B cell (primary cell): ENCODE measurements around the gene MORN1. TPM values are rescaled to one million over a fixed set of nuclear protein-coding genes. Genes with fewer than 3 reads are reported as not detected.

Source experiments
- ATAC-seq: fragments of 200-7000 bp; cut with Tn5 transposase; one replicate; pipeline ENCODE4 v1.10.0; 2021; ENCODE audit warnings: low read depth, mild to moderate bottlenecking, moderate number of reproducible peaks, moderate library complexity
- CTCF ChIA-PET: fragments of 350-600 bp; sonication (Branson Sonifier 250); formaldehyde crosslinking; loops from one replicate; lab custom pipeline; 2021; ENCODE audit warnings: antibody characterized with exemption, inconsistent platforms; lab: Charles Lee
- POLR2A ChIA-PET: fragments of 350-600 bp; sonication (Branson Sonifier 250); formaldehyde crosslinking; loops from one replicate; lab custom pipeline; 2021; ENCODE audit warnings: antibody characterized with exemption; lab: Charles Lee
- DNase-seq: peaks from one replicate; pipeline ENCODE4 v3.0.0; 2013
- H2AFZ ChIP-seq: 2 replicates; pipeline ENCODE4 v1.6.1; 2012; ENCODE audit warnings: mild to moderate bottlenecking, low read depth, low read length; ENCODE audit not compliant: insufficient read depth, poor library complexity, severe bottlenecking
- H3K27ac ChIP-seq, 2 donors: 1 replicate in 1 of 2; 2 replicates in 1 of 2; pipeline ENCODE4 v1.5.1; 2012 to 2013; ENCODE audit warnings: low read length in 2 of 2, mild to moderate bottlenecking in 2 of 2, moderate library complexity in 1 of 2
- H3K27me3 ChIP-seq, 4 experiments: fragments of 200-600 bp in 1 of 4; sonication (generic) in 1 of 4; replicated peaks in 1 of 4; 1 replicate in 2 of 4; 2 replicates in 2 of 4; pipeline versions ENCODE4 v1.6.1 to v1.7.0; 2013 to 2016; ENCODE audit warnings: low read length in 3 of 4, mild to moderate bottlenecking in 2 of 4, mixed read lengths in 1 of 4, moderate library complexity in 1 of 4; ENCODE audit not compliant: insufficient read depth in 4 of 4, control insufficient read depth in 3 of 4; ENCODE audit errors: control extremely low read depth in 1 of 4
- H3K36me3 ChIP-seq, 2 experiments: replicated peaks in 1 of 2; 1 replicate in 1 of 2; 2 replicates in 1 of 2; pipeline versions ENCODE4 v1.6.1 to v1.7.1; 2013; ENCODE audit warnings: low read length in 1 of 2; ENCODE audit not compliant: insufficient read depth in 2 of 2, control insufficient read depth in 1 of 2; ENCODE audit errors: control extremely low read depth in 1 of 2, extremely low read depth in 1 of 2
- H3K4me1 ChIP-seq, 2 donors: fragments of 200-600 bp in 1 of 2; sonication (generic) in 1 of 2; 1 replicate in 1 of 2; 2 replicates in 1 of 2; pipeline versions ENCODE4 v1.5.1 to v1.6.1; 2013 to 2017; ENCODE audit warnings: low read length in 2 of 2; ENCODE audit not compliant: control insufficient read depth in 2 of 2, insufficient read depth in 2 of 2
- H3K4me2 ChIP-seq: replicated peaks from 2 replicates; pipeline ENCODE3; 2012; ENCODE audit warnings: mild to moderate bottlenecking, low read depth, low read length; ENCODE audit not compliant: poor library complexity, severe bottlenecking
- H3K4me3 ChIP-seq, 5 experiments: fragments of 200-600 bp in 1 of 5; sonication (generic) in 1 of 5; 1 replicate in 3 of 5; 2 replicates in 2 of 5; pipeline versions ENCODE4 v1.5.1 to v1.7.0; 2011 to 2016; ENCODE audit warnings: low read length in 4 of 5, mild to moderate bottlenecking in 4 of 5, low read depth in 2 of 5, control low read depth in 1 of 5, moderate library complexity in 1 of 5; ENCODE audit not compliant: insufficient read depth in 1 of 5; ENCODE audit errors: control extremely low read depth in 1 of 5, extremely low read depth in 1 of 5
- H3K79me2 ChIP-seq: fragments of 200-600 bp; sonication (generic); one replicate; pipeline ENCODE4 v1.6.0; 2016; ENCODE audit warnings: low read length; ENCODE audit not compliant: control insufficient read depth, insufficient read depth
- H3K9ac ChIP-seq: fragments of 200-600 bp; sonication (generic); 2 replicates; pipeline ENCODE4 v1.6.1; 2017; ENCODE audit warnings: mild to moderate bottlenecking, low read length, moderate library complexity
- H3K9me3 ChIP-seq, 3 donors: one replicate each; pipeline versions ENCODE4 v1.6.1 to v1.7.1; 2013; ENCODE audit warnings: low read length in 2 of 3; ENCODE audit not compliant: control insufficient read depth in 2 of 3, insufficient read depth in 1 of 3; ENCODE audit errors: control extremely low read depth in 1 of 3
- H4K20me1 ChIP-seq: 2 replicates; pipeline ENCODE4 v1.6.0; 2012; ENCODE audit warnings: mild to moderate bottlenecking, low read length; ENCODE audit not compliant: insufficient read depth, control insufficient read depth, poor library complexity, severe bottlenecking
- H3K27ac Mint-ChIP-seq: one replicate; pipeline ENCODE4 v1.8.0; 2021; ENCODE audit warnings: mixed read lengths
- H3K27me3 Mint-ChIP-seq: one replicate; pipeline ENCODE4 v1.8.0; 2021; ENCODE audit warnings: mixed read lengths
- H3K4me1 Mint-ChIP-seq: one replicate; pipeline ENCODE4 v1.8.0; 2021; ENCODE audit warnings: mixed read lengths
- H3K4me3 Mint-ChIP-seq: one replicate; pipeline ENCODE4 v1.8.0; 2021; ENCODE audit warnings: mixed read lengths
- H3K9me3 Mint-ChIP-seq: one replicate; pipeline ENCODE4 v1.8.0; 2022; ENCODE audit warnings: mixed read lengths; ENCODE audit not compliant: insufficient read depth
- EZH2 ChIP-seq: IDR thresholded peaks from 2 replicates; pipeline ENCODE4 v1.6.1; 2012; ENCODE audit warnings: borderline replicate concordance, low read depth, mild to moderate bottlenecking, moderate library complexity, low read length; ENCODE audit not compliant: insufficient read depth, poor library complexity, severe bottlenecking
- WGBS: methylation state at CpG from one replicate; pipeline ENCODE4 v1.1.5; 2013; ENCODE audit warnings: missing lambda C conversion rate; ENCODE audit not compliant: insufficient coverage; 5-methylcytosine and 5-hydroxymethylcytosine counted together
- intact Hi-C: fragments of 100-400 bp; cut with micrococcal nuclease; formaldehyde crosslinking; loops from one replicate; pipeline ENCODE4 v1.10.0; 2022
- polyA plus RNA-seq: library from polyadenylated mRNA; depleted of rRNA; stranded (reverse); fragments of >200 nt; gene quantifications from 2 replicates; pipeline ENCODE4 v1.2.3, GENCODE V29; 2012
- total RNA-seq, 2 donors: library from RNA; stranded (reverse); fragments of 120-200 nt in 1 of 2; gene quantifications; 1 replicate in 1 of 2; 2 replicates in 1 of 2; pipeline versions ENCODE4 v1.2.3 to v1.2.4, GENCODE V29; 2013 to 2022
- TF ChIP-seq, protein P1 (sequence below): fragments of 200-600 bp; IDR thresholded peaks from one replicate; pipeline ENCODE4 v1.8.0; 2022; ENCODE audit warnings: antibody characterized with exemption, mild to moderate bottlenecking

The MORN1 gene
- total and polyA plus RNA-seq, 2 donors (not counting 1 experiment from before 2014, with no cell fraction given), result 10.2 to 32.6 TPM

DNA sequence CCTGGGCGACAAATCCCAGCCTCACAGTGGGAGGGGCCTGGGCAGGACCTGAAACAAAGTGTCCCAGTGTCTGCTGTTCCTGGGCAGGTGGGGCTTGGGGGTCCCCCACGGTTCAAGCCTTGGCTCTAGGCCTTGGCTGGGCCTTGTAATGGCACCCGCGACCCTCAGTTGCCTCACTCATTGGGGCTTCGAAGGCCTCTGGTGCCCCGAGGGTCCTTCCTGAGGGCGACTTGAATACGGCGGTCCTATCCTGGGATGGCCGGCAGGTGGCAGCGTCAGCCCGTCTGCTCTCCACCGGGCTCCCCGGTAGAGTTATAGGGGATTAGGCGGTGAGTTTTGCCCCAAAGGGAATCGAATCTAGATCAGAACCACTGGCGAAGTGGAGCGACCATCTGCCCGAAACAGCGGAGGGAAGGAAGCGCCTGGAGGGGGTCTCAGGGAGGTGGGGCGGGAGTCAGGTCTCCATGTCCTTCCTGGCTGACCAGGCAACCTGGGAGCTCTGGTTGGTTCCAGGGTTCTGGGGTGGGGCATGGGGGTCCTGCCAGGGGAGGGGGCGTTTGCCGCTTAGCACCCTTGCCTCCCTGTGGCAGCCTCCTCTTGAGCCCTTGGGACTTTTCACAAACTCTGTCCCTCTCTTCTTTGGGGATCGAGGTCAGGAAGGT, 23.1 kb upstream of the MORN1 start:
- ATAC-seq (peak; percentile 19), DNase-seq (peak; percentile 88)
- Histone ChIP-seq H3K79me2 (peaks cover 20% of the 10 kb centered on the region), H3K36me3 (no peaks in the 10 kb centered on the region), H3K4me1 (peaks cover 45 to 51% of the 10 kb centered on the region in 2 donors), H3K27me3 (no peaks in the 10 kb centered on the region), H2AFZ (peak overlapping the region; percentile 53), H3K9me3 (no peaks in the 10 kb centered on the region), H4K20me1 (no peaks in the 10 kb centered on the region), H3K9ac (peak overlapping the region; percentile 14), H3K4me2 (peak overlapping the region; percentile 98), H3K27ac (peak overlapping the region; percentile 16 to 19), H3K4me3 (peak overlapping the region in 2 of 5 experiments; percentile 12 to 15)
- under 1% methylated on average over 22 of the region's 25 CpGs for WGBS
- intact Hi-C loops, result loop anchor here (10.0 kb wide), 1 partner anchor 1210 kb away; the partner anchor contains the start of gene TPRG1L
- Mint-ChIP-seq H3K9me3 (no peaks in the 10 kb centered on the region), H3K27me3 (no peaks in the 10 kb centered on the region), H3K27ac (peak overlapping the region; percentile 87), H3K4me1 (peaks cover 43% of the 10 kb centered on the region), H3K4me3 (peak overlapping the region; percentile 89)
- ChIA-PET POLR2A (interaction anchor here (0.7 to 1.3 kb wide), 4 partner anchors 130 to 220 kb away, joined by 3 to 5 read pairs (median 4); partner anchors contain the start of gene FAAP20), CTCF (interaction anchor here (0.6 to 5.4 kb wide), 9 partner anchors 82 to 507 kb away, joined by 3 to 53 read pairs (median 5); partner anchors contain the start of genes PANK4 and TNFRSF14)
- no peak for TF ChIP-seq EZH2
- TF ChIP-seq, protein P1, sequence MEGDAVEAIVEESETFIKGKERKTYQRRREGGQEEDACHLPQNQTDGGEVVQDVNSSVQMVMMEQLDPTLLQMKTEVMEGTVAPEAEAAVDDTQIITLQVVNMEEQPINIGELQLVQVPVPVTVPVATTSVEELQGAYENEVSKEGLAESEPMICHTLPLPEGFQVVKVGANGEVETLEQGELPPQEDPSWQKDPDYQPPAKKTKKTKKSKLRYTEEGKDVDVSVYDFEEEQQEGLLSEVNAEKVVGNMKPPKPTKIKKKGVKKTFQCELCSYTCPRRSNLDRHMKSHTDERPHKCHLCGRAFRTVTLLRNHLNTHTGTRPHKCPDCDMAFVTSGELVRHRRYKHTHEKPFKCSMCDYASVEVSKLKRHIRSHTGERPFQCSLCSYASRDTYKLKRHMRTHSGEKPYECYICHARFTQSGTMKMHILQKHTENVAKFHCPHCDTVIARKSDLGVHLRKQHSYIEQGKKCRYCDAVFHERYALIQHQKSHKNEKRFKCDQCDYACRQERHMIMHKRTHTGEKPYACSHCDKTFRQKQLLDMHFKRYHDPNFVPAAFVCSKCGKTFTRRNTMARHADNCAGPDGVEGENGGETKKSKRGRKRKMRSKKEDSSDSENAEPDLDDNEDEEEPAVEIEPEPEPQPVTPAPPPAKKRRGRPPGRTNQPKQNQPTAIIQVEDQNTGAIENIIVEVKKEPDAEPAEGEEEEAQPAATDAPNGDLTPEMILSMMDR, result peak; percentile 91
